Lower leg skin (tissue), 3 donors: ENCODE results near the gene ZCCHC14.

Experiments used
- CTCF ChIP-seq, 3 donors: fragments of 450-650 bp; IDR thresholded peaks; one replicate each; pipeline ENCODE4 v1.5.1; 2016; ENCODE audit warnings: antibody characterized with exemption in 3 of 3, mild to moderate bottlenecking in 3 of 3, moderate library complexity in 2 of 3
- POLR2A ChIP-seq, 2 donors: fragments of 450-650 bp; IDR thresholded peaks; one replicate each; pipeline ENCODE4 v1.6.1; 2016 to 2017; ENCODE audit warnings: antibody characterized with exemption in 2 of 2, mild to moderate bottlenecking in 1 of 2, moderate library complexity in 1 of 2

- no peak for TF ChIP-seq CTCF (IDR thresholded peaks at IDR 0.05)
- TF ChIP-seq POLR2A (IDR thresholded peaks at IDR 0.05) = no peak
Observed at GRCh38 chr16:87412996-87413421, 79.8 kb downstream of the ZCCHC14 start.
